GM21825 (cell line): ENCODE data around the gene DVL2.

Experiments used
- ATAC-seq: cut with Tn5 transposase; IDR thresholded peaks from one replicate; pipeline ENCODE4 v1.9.1; 2021; ENCODE audit warnings: mild to moderate bottlenecking, moderate library complexity; ENCODE audit not compliant: unreplicated experiment

Gene DVL2

GRCh38 chr17:7219812-7220592, 14.3 kb downstream of the DVL2 start, which contains the start of the genes ACADVL and DLG4:
Gene ACADVL (plus strand): TSS chr17:7219938. CDS start chr17:7219985, 47 bp downstream.
Gene DLG4 (minus strand): TSS chr17:7219836.
- peak; percentile 43 for ATAC-seq

GRCh38 chr17:7219229-7219811, 15.0 kb downstream of the DVL2 start:
- ATAC-seq: no peak

- ATAC-seq: no peak
Measured at GRCh38 chr17:7218758-7219157, 15.6 kb downstream of the DVL2 start.

- no peak for ATAC-seq
Measured at GRCh38 chr17:7218166-7218565, 16.2 kb downstream of the DVL2 start.

- no peak for ATAC-seq
Measured at GRCh38 chr17:7217113-7217987, 17.0 kb downstream of the DVL2 start.

GRCh38 chr17:7216242-7217112, 17.8 kb downstream of the DVL2 start:
- ATAC-seq: no peak

- ATAC-seq: no peak
Measured at GRCh38 chr17:7215652-7216180, 18.6 kb downstream of the DVL2 start.

GRCh38 chr17:7215136-7215638, 19.1 kb downstream of the DVL2 start:
- no peak for ATAC-seq

- ATAC-seq: peak; percentile 74
Measured at GRCh38 chr17:7214300-7215135, 19.8 kb downstream of the DVL2 start.

GRCh38 chr17:7213895-7214299, 20.4 kb downstream of the DVL2 start:
- no peak for ATAC-seq

- ATAC-seq: no peak
Measured at GRCh38 chr17:7211491-7212273, 22.6 kb downstream of the DVL2 start.

GRCh38 chr17:7208754-7209460, 25.4 kb downstream of the DVL2 start:
- ATAC-seq: no peak

GRCh38 chr17:7208027-7208571, 26.2 kb downstream of the DVL2 start:
- ATAC-seq: no peak

GRCh38 chr17:7207120-7208001, 27.0 kb downstream of the DVL2 start:
- ATAC-seq: no peak

- ATAC-seq: no peak
Measured at GRCh38 chr17:7205561-7205960, 28.8 kb downstream of the DVL2 start.

GRCh38 chr17:7204828-7205461, 29.4 kb downstream of the DVL2 start:
- ATAC-seq: peak; percentile 75
